Muscle layer of duodenum (tissue), 2 donors: ENCODE data around the gene FKBP4.

Experiments
- H3K27ac ChIP-seq: one replicate; pipeline ENCODE4 v1.7.0; 2013; ENCODE audit warnings: mild to moderate bottlenecking, low read length
- H3K27me3 ChIP-seq: one replicate; pipeline ENCODE4 v1.7.0; 2013; ENCODE audit warnings: low read depth, mild to moderate bottlenecking, control low read depth, low read length
- H3K36me3 ChIP-seq, 2 donors: one replicate each; pipeline ENCODE4 v1.7.0; 2013; ENCODE audit warnings: low read length in 2 of 2, control low read depth in 1 of 2, mild to moderate bottlenecking in 1 of 2; ENCODE audit not compliant: insufficient read depth in 2 of 2, control insufficient read depth in 1 of 2
- H3K4me1 ChIP-seq, 2 donors: one replicate each; pipeline ENCODE4 v1.7.0; 2013; ENCODE audit warnings: low read length in 2 of 2, mild to moderate bottlenecking in 2 of 2, control low read depth in 1 of 2, moderate library complexity in 1 of 2; ENCODE audit not compliant: insufficient read depth in 2 of 2, control insufficient read depth in 1 of 2
- H3K4me3 ChIP-seq, 2 donors: one replicate each; pipeline ENCODE4 v1.7.0; 2013; ENCODE audit warnings: low read length in 2 of 2, low read depth in 1 of 2, mild to moderate bottlenecking in 1 of 2
- H3K9me3 ChIP-seq, 2 donors: one replicate each; pipeline ENCODE4 v1.7.0; 2013; ENCODE audit warnings: low read length in 2 of 2, control low read depth in 1 of 2, mild to moderate bottlenecking in 1 of 2; ENCODE audit not compliant: control insufficient read depth in 1 of 2
- donor health status: healthy.

Gene FKBP4, protein sequence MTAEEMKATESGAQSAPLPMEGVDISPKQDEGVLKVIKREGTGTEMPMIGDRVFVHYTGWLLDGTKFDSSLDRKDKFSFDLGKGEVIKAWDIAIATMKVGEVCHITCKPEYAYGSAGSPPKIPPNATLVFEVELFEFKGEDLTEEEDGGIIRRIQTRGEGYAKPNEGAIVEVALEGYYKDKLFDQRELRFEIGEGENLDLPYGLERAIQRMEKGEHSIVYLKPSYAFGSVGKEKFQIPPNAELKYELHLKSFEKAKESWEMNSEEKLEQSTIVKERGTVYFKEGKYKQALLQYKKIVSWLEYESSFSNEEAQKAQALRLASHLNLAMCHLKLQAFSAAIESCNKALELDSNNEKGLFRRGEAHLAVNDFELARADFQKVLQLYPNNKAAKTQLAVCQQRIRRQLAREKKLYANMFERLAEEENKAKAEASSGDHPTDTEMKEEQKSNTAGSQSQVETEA

GRCh38 chr12:2794736-2795289 lies at the start of gene FKBP4:
FKBP4 (plus strand) TSS chr12:2794970; CDS start chr12:2795140, 170 bp downstream.
- Histone ChIP-seq H3K4me3 (peak within 1 kb of the TSS; percentile 86 to 87), H3K36me3 (peaks cover 22 to 29% of the 10 kb centered on the region in 2 donors), H3K9me3 (no peaks in the 10 kb centered on the region), H3K27ac (no peak within 1 kb of the TSS), H3K4me1 (peaks cover 10 to 27% of the 10 kb centered on the region in 2 donors), H3K27me3 (no peaks in the 10 kb centered on the region)

- H3K27me3 ChIP-seq: no peaks in the 10 kb centered on the region
- H3K4me3 ChIP-seq: no peak overlapping the region
- H3K4me1 ChIP-seq: no peaks in the 10 kb centered on the region
- no peaks in the 10 kb centered on the region for H3K36me3 ChIP-seq
- no peak overlapping the region for H3K27ac ChIP-seq
- no peaks in the 10 kb centered on the region for H3K9me3 ChIP-seq
These were observed 49.1 kb upstream of the FKBP4 start for GRCh38 chr12:2745655-2746054.

DNA sequence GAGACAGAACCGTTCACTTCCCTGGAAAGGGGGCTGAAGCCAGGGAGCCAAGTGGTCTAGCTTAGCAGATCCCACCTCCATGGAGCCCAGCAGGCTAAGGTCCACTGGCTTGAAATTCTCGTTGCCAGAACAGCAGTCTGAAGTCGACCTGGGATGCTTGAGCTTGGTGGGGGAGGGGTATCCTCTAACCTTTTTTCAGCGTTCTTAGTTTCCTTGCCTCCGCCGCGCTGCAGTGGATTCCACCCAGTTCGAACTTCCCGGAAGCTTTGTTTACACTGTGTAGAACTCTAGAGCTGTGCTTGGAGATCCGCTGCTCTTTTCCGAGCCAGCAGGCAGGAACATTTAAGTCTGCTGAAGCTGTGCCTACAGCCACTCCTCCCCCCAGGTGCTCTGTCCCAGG lies 45.2 kb upstream of the FKBP4 start:
- H3K27ac ChIP-seq: no peak overlapping the region
- no peaks in the 10 kb centered on the region for H3K9me3 ChIP-seq
- no peaks in the 10 kb centered on the region for H3K36me3 ChIP-seq
- H3K27me3 ChIP-seq: no peaks in the 10 kb centered on the region
- H3K4me3 ChIP-seq: no peak overlapping the region
- no peaks in the 10 kb centered on the region for H3K4me1 ChIP-seq

DNA sequence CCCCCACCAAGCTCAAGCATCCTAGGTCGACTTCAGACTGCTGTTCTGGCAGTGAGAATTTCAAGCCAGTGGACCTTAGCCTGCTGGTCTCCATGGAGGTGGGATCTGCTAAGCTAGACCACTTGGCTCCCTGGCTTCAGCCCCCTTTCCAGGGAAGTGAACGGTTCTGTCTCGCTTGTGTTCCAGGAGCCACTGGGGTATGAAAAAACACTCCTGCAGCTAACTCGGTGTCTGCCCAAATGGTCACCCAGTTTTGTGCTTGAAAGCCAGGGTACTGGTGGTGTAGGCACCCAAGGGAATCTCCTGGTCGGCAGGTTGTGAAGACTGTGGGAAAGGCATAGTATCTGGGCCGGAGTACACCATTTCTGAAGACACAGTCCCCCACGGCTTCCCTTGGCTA lies 44.6 kb upstream of the FKBP4 start:
- Histone ChIP-seq H3K4me3 (no peak overlapping the region), H3K27me3 (no peaks in the 10 kb centered on the region), H3K4me1 (no peaks in the 10 kb centered on the region), H3K9me3 (no peaks in the 10 kb centered on the region), H3K36me3 (no peaks in the 10 kb centered on the region), H3K27ac (no peak overlapping the region)

DNA sequence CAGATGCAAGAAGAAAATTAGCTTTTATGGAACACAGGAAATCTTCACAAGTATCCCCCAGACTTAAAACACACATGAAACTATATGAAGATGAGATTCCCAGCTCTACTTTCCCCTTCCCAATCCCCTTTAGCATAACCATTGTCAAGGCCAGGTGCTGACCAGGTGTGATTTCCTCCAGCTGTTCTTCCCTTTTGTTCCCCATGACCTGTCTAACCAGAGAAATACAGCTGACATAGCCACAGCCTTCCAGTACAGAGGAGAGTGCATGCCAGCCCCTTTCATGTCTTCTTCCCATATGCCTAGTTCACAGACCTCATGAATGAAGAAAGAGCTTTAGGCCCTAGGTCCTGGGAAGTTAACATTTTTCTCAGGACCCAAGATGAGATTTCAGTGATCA lies 43.5 kb upstream of the FKBP4 start:
- no peaks in the 10 kb centered on the region for H3K36me3 ChIP-seq
- no peak overlapping the region for H3K27ac ChIP-seq
- no peak overlapping the region for H3K4me3 ChIP-seq
- H3K9me3 ChIP-seq: no peaks in the 10 kb centered on the region
- H3K4me1 ChIP-seq: no peaks in the 10 kb centered on the region
- no peaks in the 10 kb centered on the region for H3K27me3 ChIP-seq

DNA sequence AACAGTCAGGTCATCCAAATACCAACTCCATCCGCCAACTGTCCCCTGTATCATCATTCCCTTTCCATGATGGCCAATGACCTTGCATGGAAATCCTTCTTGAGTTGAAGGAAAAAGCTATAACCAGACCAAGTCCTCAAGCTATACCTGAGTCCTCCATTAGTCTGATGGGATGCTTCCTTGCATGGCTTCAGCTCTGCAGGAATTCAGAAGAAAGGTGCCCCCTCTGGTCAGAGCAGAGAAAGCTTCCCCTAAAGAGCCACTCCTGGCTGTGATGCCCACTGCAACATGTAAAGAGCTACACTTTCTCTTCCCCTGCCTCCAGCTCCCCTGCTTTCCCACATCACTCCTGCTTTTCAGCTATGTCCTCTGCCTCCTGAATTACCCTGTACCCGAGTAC lies 43.1 kb upstream of the FKBP4 start:
- Histone ChIP-seq H3K4me1 (no peaks in the 10 kb centered on the region), H3K27ac (no peak overlapping the region), H3K9me3 (no peaks in the 10 kb centered on the region), H3K27me3 (no peaks in the 10 kb centered on the region), H3K4me3 (no peak overlapping the region), H3K36me3 (no peaks in the 10 kb centered on the region)

- no peak overlapping the region for H3K4me3 ChIP-seq
- H3K36me3 ChIP-seq: no peaks in the 10 kb centered on the region
- no peaks in the 10 kb centered on the region for H3K4me1 ChIP-seq
- H3K27me3 ChIP-seq: no peaks in the 10 kb centered on the region
- no peak overlapping the region for H3K27ac ChIP-seq
- no peaks in the 10 kb centered on the region for H3K9me3 ChIP-seq
These were observed 41.9 kb upstream of the FKBP4 start for GRCh38 chr12:2752676-2753371.

DNA sequence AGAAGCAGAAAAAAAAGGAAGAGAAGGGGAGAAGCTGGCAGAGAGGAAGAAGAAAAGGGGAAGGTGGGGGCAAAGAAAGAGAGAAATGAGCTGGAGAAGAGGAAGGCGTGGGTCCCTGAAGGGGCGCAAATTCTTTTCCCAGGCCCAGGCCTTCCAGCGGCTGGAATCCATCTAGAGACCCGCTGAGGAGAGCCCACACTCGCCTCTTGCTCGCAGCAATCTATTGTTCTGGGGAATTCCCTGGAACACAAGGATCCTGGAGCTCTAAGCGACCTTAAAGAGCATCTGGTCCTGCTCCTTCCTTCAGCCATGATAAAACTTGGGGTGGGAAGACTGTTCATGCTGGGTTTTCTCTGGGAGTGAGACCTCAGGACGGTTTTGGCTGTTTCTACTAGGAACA lies 41.2 kb upstream of the FKBP4 start:
- H3K27ac ChIP-seq: no peak overlapping the region
- no peaks in the 10 kb centered on the region for H3K4me1 ChIP-seq
- no peaks in the 10 kb centered on the region for H3K27me3 ChIP-seq
- no peak overlapping the region for H3K4me3 ChIP-seq
- H3K9me3 ChIP-seq: no peaks in the 10 kb centered on the region
- H3K36me3 ChIP-seq: no peaks in the 10 kb centered on the region

DNA sequence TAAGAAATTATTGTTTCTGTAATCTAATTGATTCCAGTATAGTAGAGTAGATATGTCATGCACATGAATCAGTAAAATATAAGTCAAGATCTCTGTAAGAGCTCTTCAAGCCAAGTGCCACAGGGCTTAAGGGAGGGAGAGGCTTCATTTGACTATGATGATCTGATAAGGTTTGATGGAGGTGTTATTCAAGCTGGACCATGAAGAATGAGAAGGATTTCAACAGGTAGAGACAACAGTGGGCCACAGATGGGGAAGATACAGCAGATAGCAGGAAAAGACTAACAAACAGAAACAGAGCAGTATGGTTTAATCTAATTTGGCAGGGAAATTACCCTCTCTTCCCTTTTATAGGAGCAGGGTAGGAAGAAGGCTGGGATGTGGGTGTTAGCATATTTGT lies 40.6 kb upstream of the FKBP4 start:
- no peak overlapping the region for H3K27ac ChIP-seq
- H3K4me1 ChIP-seq: no peaks in the 10 kb centered on the region
- H3K36me3 ChIP-seq: no peaks in the 10 kb centered on the region
- no peaks in the 10 kb centered on the region for H3K9me3 ChIP-seq
- no peak overlapping the region for H3K4me3 ChIP-seq
- H3K27me3 ChIP-seq: no peaks in the 10 kb centered on the region

GRCh38 chr12:2756756-2757155 lies 38.0 kb upstream of the FKBP4 start:
- H3K4me1 ChIP-seq: no peaks in the 10 kb centered on the region
- H3K36me3 ChIP-seq: peaks cover 0 to 3% of the 10 kb centered on the region in 2 donors
- no peaks in the 10 kb centered on the region for H3K9me3 ChIP-seq
- no peaks in the 10 kb centered on the region for H3K27me3 ChIP-seq
- no peak overlapping the region for H3K4me3 ChIP-seq
- no peak overlapping the region for H3K27ac ChIP-seq

GRCh38 chr12:2759733-2760132 lies 35.0 kb upstream of the FKBP4 start:
- no peak overlapping the region for H3K27ac ChIP-seq
- H3K4me1 ChIP-seq: no peaks in the 10 kb centered on the region
- no peaks in the 10 kb centered on the region for H3K9me3 ChIP-seq
- H3K4me3 ChIP-seq: no peak overlapping the region
- peaks cover 0 to 7% of the 10 kb centered on the region in 2 donors for H3K36me3 ChIP-seq
- no peaks in the 10 kb centered on the region for H3K27me3 ChIP-seq
